ENCODE results near the gene ARAP2. TPM values are rescaled to one million over a fixed set of nuclear protein-coding genes. Genes with fewer than 3 reads are reported as not detected.

The ARAP2 gene
- total and polyA plus RNA-seq, 9 of the 15 experiments (the other 6 are each of a cell fraction or from before 2014, with no cell fraction given) = 0.03 to 0.35 (median 0.11) TPM; not detected in 4

DNA sequence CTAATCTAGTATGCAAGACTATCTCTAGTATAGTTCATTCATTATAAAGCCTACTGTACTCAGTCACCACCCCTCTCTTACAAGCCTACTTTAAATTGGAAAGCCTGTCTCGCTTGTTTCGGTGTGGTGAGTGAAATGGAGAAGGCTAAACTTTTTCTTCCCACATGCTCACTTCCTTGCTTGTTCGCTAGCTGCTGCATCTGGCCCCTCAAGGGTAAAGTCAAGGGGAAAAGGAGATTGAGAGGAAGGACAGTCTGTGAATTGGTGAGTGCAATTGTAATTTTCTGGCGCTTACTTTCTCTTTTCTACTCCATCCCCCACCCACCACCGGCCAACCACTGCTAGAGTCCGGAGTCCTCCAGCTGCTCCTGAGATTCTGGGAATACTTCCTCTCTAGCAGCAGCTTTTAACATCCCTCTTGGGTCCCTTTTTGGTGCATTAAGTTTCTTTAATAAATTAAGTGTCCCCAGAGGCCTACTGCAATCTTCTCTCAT is 12.1 kb upstream of the ARAP2 start:
- intact Hi-C loops (cut with micrococcal nuclease) = no loop called here
- no peak overlapping the region for H3K9ac ChIP-seq (ENCODE audit: insufficient read depth in 1 of 2, low read depth in 2 of 2, low read length in 2 of 2)

DNA sequence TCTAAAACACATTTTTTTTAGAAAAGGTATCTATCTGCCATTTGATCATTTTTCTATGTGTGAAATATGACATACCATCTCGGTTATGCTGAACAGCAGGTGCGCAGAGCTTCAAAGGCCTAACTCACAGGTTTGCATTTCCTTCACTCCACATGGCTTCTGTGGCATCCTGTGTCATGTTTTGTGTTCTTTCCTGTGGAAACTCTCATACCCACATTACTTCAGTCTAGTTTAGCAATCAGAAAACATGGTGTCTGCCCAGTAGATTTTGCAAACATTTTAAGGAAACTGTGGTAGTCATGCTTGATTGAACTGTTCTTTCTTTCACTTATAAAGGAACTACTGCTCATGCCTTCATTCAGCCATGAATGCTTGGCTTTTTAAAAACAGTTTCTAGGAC is 11.3 kb upstream of the ARAP2 start:
- no peaks in the 10 kb centered on the region for H3K4me1 ChIP-seq (replicated peaks in 1 of 2; ENCODE audit: control insufficient read depth in 2 of 2, insufficient read depth in 2 of 2, low read length in 2 of 2)
- no peak overlapping the region for H3K9ac ChIP-seq (ENCODE audit: insufficient read depth in 1 of 2, low read depth in 2 of 2, low read length in 2 of 2)
- 3% methylated on average over 2 of the region's 2 CpGs for WGBS (ENCODE audit: insufficient coverage, low coverage, missing lambda C conversion rate)
- H3K9me3 ChIP-seq (replicated peaks; ENCODE audit: control insufficient read depth, insufficient read depth, low read depth, low read length) = no peaks in the 10 kb centered on the region
- no peak overlapping the region for H3K4me2 ChIP-seq (ENCODE audit: insufficient read depth, low read length)
- intact Hi-C loops (cut with micrococcal nuclease) (no loop called here), in situ Hi-C loops (cut with MboI) (no loop called here)
- no peak for FAIRE-seq
- POLR2A ChIA-PET = no interaction called here
- no peaks in the 10 kb centered on the region for H3K9me1 ChIP-seq (ENCODE audit: control insufficient read depth, insufficient read depth, low read length)
- BruUV-seq (replicated peaks) = no TSS peak
- no peaks in the 10 kb centered on the region for H3K36me3 ChIP-seq (ENCODE audit: control insufficient read depth, insufficient read depth, low read length)
- no peak overlapping the region for H3K27ac ChIP-seq (ENCODE audit: extremely low read depth, low read depth, low read length)
- no peak for ATAC-seq
- H2AFZ ChIP-seq (ENCODE audit: low read depth, low read length) = no peak overlapping the region
- no peak overlapping the region for H3K4me3 ChIP-seq
- H3K27me3 ChIP-seq (ENCODE audit: control insufficient read depth in 2 of 2, insufficient read depth in 2 of 2, low read length in 2 of 2) = no peaks in the 10 kb centered on the region
- H3K79me2 ChIP-seq (ENCODE audit: control insufficient read depth, insufficient read depth, low read length) = no peaks in the 10 kb centered on the region
- CTCF ChIA-PET (ENCODE audit: low intra/inter-chr PET ratio) = no interaction called here
- DNase-seq (ENCODE audit: extremely low read depth in 1 of 4, low spot score in 3 of 4) = no peak
- no peaks in the 10 kb centered on the region for H4K20me1 ChIP-seq (replicated peaks; ENCODE audit: control insufficient read depth, insufficient read depth, low read length)
- TF ChIP-seq POLR3G (IDR thresholded peaks at IDR 0.05; ENCODE audit: extremely low read depth, insufficient read length, insufficient replicate concordance) = no peak
- no peak for TF ChIP-seq RCOR1 (IDR thresholded peaks at IDR 0.05; ENCODE audit: borderline replicate concordance in 1 of 2, low read depth in 2 of 2, low read length in 2 of 2)
- no peak for TF ChIP-seq XRCC3 (IDR thresholded peaks at IDR 0.05)
- TF ChIP-seq, protein P1, sequence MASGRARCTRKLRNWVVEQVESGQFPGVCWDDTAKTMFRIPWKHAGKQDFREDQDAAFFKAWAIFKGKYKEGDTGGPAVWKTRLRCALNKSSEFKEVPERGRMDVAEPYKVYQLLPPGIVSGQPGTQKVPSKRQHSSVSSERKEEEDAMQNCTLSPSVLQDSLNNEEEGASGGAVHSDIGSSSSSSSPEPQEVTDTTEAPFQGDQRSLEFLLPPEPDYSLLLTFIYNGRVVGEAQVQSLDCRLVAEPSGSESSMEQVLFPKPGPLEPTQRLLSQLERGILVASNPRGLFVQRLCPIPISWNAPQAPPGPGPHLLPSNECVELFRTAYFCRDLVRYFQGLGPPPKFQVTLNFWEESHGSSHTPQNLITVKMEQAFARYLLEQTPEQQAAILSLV (tag; IDR thresholded peaks at IDR 0.05) = no peak
- no peak for TF ChIP-seq SP1 (CRISPR knock-in tag; IDR thresholded peaks at IDR 0.05)
- TF ChIP-seq EP400 (IDR thresholded peaks at IDR 0.05) = no peak
- TF ChIP-seq, protein P2, sequence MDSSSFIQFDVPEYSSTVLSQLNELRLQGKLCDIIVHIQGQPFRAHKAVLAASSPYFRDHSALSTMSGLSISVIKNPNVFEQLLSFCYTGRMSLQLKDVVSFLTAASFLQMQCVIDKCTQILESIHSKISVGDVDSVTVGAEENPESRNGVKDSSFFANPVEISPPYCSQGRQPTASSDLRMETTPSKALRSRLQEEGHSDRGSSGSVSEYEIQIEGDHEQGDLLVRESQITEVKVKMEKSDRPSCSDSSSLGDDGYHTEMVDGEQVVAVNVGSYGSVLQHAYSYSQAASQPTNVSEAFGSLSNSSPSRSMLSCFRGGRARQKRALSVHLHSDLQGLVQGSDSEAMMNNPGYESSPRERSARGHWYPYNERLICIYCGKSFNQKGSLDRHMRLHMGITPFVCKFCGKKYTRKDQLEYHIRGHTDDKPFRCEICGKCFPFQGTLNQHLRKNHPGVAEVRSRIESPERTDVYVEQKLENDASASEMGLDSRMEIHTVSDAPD (CRISPR knock-in tag; IDR thresholded peaks at IDR 0.05) = no peak
- TF ChIP-seq, protein P3, sequence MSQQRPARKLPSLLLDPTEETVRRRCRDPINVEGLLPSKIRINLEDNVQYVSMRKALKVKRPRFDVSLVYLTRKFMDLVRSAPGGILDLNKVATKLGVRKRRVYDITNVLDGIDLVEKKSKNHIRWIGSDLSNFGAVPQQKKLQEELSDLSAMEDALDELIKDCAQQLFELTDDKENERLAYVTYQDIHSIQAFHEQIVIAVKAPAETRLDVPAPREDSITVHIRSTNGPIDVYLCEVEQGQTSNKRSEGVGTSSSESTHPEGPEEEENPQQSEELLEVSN (IDR thresholded peaks at IDR 0.05; ENCODE audit: borderline replicate concordance in 1 of 2, extremely low read depth in 1 of 2, insufficient read depth in 1 of 2, insufficient read length in 1 of 2, low read depth in 1 of 2, low read length in 1 of 2, poor library complexity in 1 of 2, severe bottlenecking in 1 of 2) = no peak

More for the DNA sequence above, 12.1 kb upstream of the ARAP2 start:
- in situ Hi-C loops (cut with MboI) = no loop called here
- Histone ChIP-seq H3K4me3 (no peak overlapping the region), H4K20me1 (replicated peaks; ENCODE audit: control insufficient read depth, insufficient read depth, low read length) (no peaks in the 10 kb centered on the region), H3K4me2 (ENCODE audit: insufficient read depth, low read length) (no peak overlapping the region), H3K4me1 (replicated peaks in 1 of 2; ENCODE audit: control insufficient read depth in 2 of 2, insufficient read depth in 2 of 2, low read length in 2 of 2) (no peaks in the 10 kb centered on the region), H3K27ac (ENCODE audit: extremely low read depth, low read depth, low read length) (no peak overlapping the region), H3K36me3 (ENCODE audit: control insufficient read depth, insufficient read depth, low read length) (no peaks in the 10 kb centered on the region), H3K27me3 (ENCODE audit: control insufficient read depth in 2 of 2, insufficient read depth in 2 of 2, low read length in 2 of 2) (no peaks in the 10 kb centered on the region), H2AFZ (ENCODE audit: low read depth, low read length) (no peak overlapping the region), H3K9me3 (replicated peaks; ENCODE audit: control insufficient read depth, insufficient read depth, low read depth, low read length) (no peaks in the 10 kb centered on the region), H3K79me2 (ENCODE audit: control insufficient read depth, insufficient read depth, low read length) (no peaks in the 10 kb centered on the region), H3K9me1 (ENCODE audit: control insufficient read depth, insufficient read depth, low read length) (no peaks in the 10 kb centered on the region)
- DNase-seq (ENCODE audit: extremely low read depth in 1 of 4, low spot score in 3 of 4) = no peak
- POLR2A ChIA-PET = no interaction called here
- 0% methylated on average over 6 of the region's 6 CpGs for WGBS (ENCODE audit: insufficient coverage, low coverage, missing lambda C conversion rate)
- CTCF ChIA-PET (ENCODE audit: low intra/inter-chr PET ratio) = no interaction called here
- TF ChIP-seq CBX1 (IDR thresholded peaks at IDR 0.05; ENCODE audit: low read depth) (no peak), ZNF324 (CRISPR knock-in tag; IDR thresholded peaks at IDR 0.05) (no peak), KLF13 (tag; IDR thresholded peaks at IDR 0.05; ENCODE audit: borderline replicate concordance, low read depth) (no peak), SP1 (CRISPR knock-in tag; IDR thresholded peaks at IDR 0.05) (no peak), SETDB1 (IDR thresholded peaks at IDR 0.05; ENCODE audit: low read length) (no peak), XRCC3 (IDR thresholded peaks at IDR 0.05) (no peak), RFX5 (IDR thresholded peaks at IDR 0.05; ENCODE audit: low read depth, low read length) (no peak)
- TF ChIP-seq, protein P4, sequence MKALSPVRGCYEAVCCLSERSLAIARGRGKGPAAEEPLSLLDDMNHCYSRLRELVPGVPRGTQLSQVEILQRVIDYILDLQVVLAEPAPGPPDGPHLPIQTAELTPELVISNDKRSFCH (CRISPR knock-in tag; IDR thresholded peaks at IDR 0.05) = no peak
- TF ChIP-seq, protein P4 (tag; IDR thresholded peaks at IDR 0.05) = no peak
- BruUV-seq (replicated peaks) = no TSS peak
- ATAC-seq = no peak
- FAIRE-seq = no peak
